HepG2 (cell line): Measurements from ENCODE around the gene SND1. TPM values are rescaled to one million over a fixed set of nuclear protein-coding genes. Genes with fewer than 3 reads are reported as not detected.

Source experiments
- ADNP ChIP-seq: sonication (generic); formaldehyde crosslinking; IDR thresholded peaks from 2 replicates; pipeline ENCODE4 v1.4.0; 2020; ENCODE audit warnings: missing genetic modification reagents
- ATF1 ChIP-seq: IDR thresholded peaks from 2 replicates; pipeline ENCODE4 v1.6.1; 2016; ENCODE audit warnings: mild to moderate bottlenecking, control low read depth
- BCL6 ChIP-seq: IDR thresholded peaks from 2 replicates; pipeline ENCODE4 v1.6.1; 2016; ENCODE audit warnings: missing genetic modification reagents, missing compliant biosample characterization
- ELF4 ChIP-seq: sonication (generic); formaldehyde crosslinking; IDR thresholded peaks from 2 replicates; pipeline ENCODE4 v1.5.0; 2020; ENCODE audit warnings: missing genetic modification reagents, mild to moderate bottlenecking, moderate library complexity, borderline replicate concordance
- FOXA1 ChIP-seq, 2 experiments: fragments of 450-650 bp in 1 of 2; sonication (generic) in 1 of 2; formaldehyde crosslinking in 1 of 2; IDR thresholded peaks; 2 replicates each; pipeline versions ENCODE4 v1.4.0 to v1.6.1; 2016 to 2020; ENCODE audit warnings: missing genetic modification reagents in 1 of 2
- FOXP1 ChIP-seq, 2 experiments: fragments of 450-650 bp in 1 of 2; IDR thresholded peaks; 2 replicates each; pipeline ENCODE4 v1.6.1; 2017 to 2018; ENCODE audit warnings: antibody characterized with exemption in 1 of 2
- MAF1 ChIP-seq: sonication (generic); formaldehyde crosslinking; IDR thresholded peaks from 2 replicates; pipeline ENCODE4 v1.5.0; 2020; ENCODE audit warnings: missing genetic modification reagents, borderline replicate concordance
- MED1 ChIP-seq: sonication (generic); formaldehyde crosslinking; IDR thresholded peaks from 2 replicates; pipeline ENCODE4 v1.4.0; 2020; ENCODE audit warnings: missing genetic modification reagents
- MTA1 ChIP-seq: sonication (generic); formaldehyde crosslinking; IDR thresholded peaks from 2 replicates; pipeline ENCODE4 v1.4.0; 2020; ENCODE audit warnings: missing genetic modification reagents, mild to moderate bottlenecking, borderline replicate concordance
- NCOR1 ChIP-seq: fragments of 200-600 bp; sonication (generic); IDR thresholded peaks from 2 replicates; pipeline ENCODE4 v1.7.0; 2017; ENCODE audit warnings: antibody characterized with exemption, low read length, borderline replicate concordance
- NFATC3 ChIP-seq: sonication (generic); formaldehyde crosslinking; IDR thresholded peaks from 2 replicates; pipeline ENCODE4 v1.5.1; 2020; ENCODE audit warnings: mild to moderate bottlenecking, missing genetic modification reagents
- NFYC ChIP-seq: IDR thresholded peaks from 2 replicates; pipeline ENCODE4 v1.6.1; 2016; ENCODE audit warnings: missing genetic modification reagents, missing compliant biosample characterization
- SKI ChIP-seq: fragments of 450-650 bp; IDR thresholded peaks from one replicate; pipeline ENCODE4 v1.6.1; 2018; ENCODE audit warnings: mild to moderate bottlenecking; ENCODE audit not compliant: partially characterized antibody
- SP2 ChIP-seq: sonication (generic); formaldehyde crosslinking; IDR thresholded peaks from 2 replicates; pipeline ENCODE4 v1.5.1; 2020; ENCODE audit warnings: mild to moderate bottlenecking, missing genetic modification reagents
- TBX2 ChIP-seq: sonication (generic); formaldehyde crosslinking; IDR thresholded peaks from 2 replicates; pipeline ENCODE4 v1.5.0; 2020; ENCODE audit warnings: missing genetic modification reagents, mild to moderate bottlenecking, borderline replicate concordance
- TP53 ChIP-seq: sonication (generic); formaldehyde crosslinking; conservative IDR thresholded peaks from 2 replicates; pipeline ENCODE4 v1.4.0; 2020; ENCODE audit warnings: missing genetic modification reagents
- ZFP41 ChIP-seq: sonication (generic); formaldehyde crosslinking; IDR thresholded peaks from 2 replicates; pipeline ENCODE4 v1.4.0; 2020; ENCODE audit warnings: mild to moderate bottlenecking, missing genetic modification reagents, borderline replicate concordance
- ZNF3 ChIP-seq: IDR thresholded peaks from 2 replicates; pipeline ENCODE4 v1.7.0; 2017; ENCODE audit warnings: inconsistent platforms
- ZNF431 ChIP-seq: sonication (generic); formaldehyde crosslinking; IDR thresholded peaks from 2 replicates; pipeline ENCODE4 v1.9.0; 2022; ENCODE audit warnings: missing genetic modification reagents, low read depth, mild to moderate bottlenecking, borderline replicate concordance
- ZNF563 ChIP-seq: sonication (generic); formaldehyde crosslinking; IDR thresholded peaks from 2 replicates; pipeline ENCODE4 v1.8.0; 2022; ENCODE audit warnings: mild to moderate bottlenecking, moderate library complexity, missing genetic modification reagents
- ZNF674 ChIP-seq: sonication (generic); formaldehyde crosslinking; IDR thresholded peaks from 2 replicates; pipeline ENCODE4 v1.5.0; 2020; ENCODE audit warnings: low read depth, mild to moderate bottlenecking, missing genetic modification reagents
- ZSCAN30 ChIP-seq: sonication (generic); formaldehyde crosslinking; IDR thresholded peaks from 2 replicates; pipeline ENCODE4 v1.5.0; 2020; ENCODE audit warnings: mild to moderate bottlenecking, missing genetic modification reagents
- polyA plus RNA-seq, 8 experiments: library from polyadenylated mRNA; depleted of rRNA in 3 of 8; stranded (reverse) in 7 of 8; unstranded in 1 of 8; fragments of >200 nt; fragmentation: Illumina TruSeq in 4 of 8; extraction: Trizol in 4 of 8; gene quantifications; 2 replicates each; pipeline versions ENCODE4 v1.2.1 to v1.2.3, GENCODE V29; 2011 to 2016; ENCODE audit warnings: low read depth in 4 of 8, missing spikeins in 1 of 8, mixed read lengths in 1 of 8; ENCODE audit not compliant: insufficient read depth in 1 of 8
- total RNA-seq, 5 experiments: library from RNA; depleted of rRNA; stranded (reverse); fragments of >200 nt; fragmentation: Illumina TruSeq; extraction: Trizol; gene quantifications; 2 replicates each; pipeline ENCODE4 v1.2.3, GENCODE V29; 2016; ENCODE audit warnings: low read depth in 1 of 5
- TF ChIP-seq, protein P1 (sequence below): IDR thresholded peaks from 2 replicates; pipeline ENCODE4 v1.6.1; 2016; ENCODE audit warnings: missing genetic modification reagents, missing compliant biosample characterization
- TF ChIP-seq, protein P2 (sequence below): sonication (generic); formaldehyde crosslinking; IDR thresholded peaks from 2 replicates; pipeline ENCODE4 v1.5.1; 2020; ENCODE audit warnings: missing genetic modification reagents, mild to moderate bottlenecking, borderline replicate concordance
- TF ChIP-seq, protein P3 (sequence below): IDR thresholded peaks from 2 replicates; pipeline ENCODE4 v1.4.0; 2020; ENCODE audit warnings: mild to moderate bottlenecking, missing genetic modification reagents

SND1 gene
- total and polyA plus RNA-seq, 2 of the 13 experiments (the other 11 are each of a cell fraction or from before 2014, with no cell fraction given) = 110 to 182 TPM

DNA sequence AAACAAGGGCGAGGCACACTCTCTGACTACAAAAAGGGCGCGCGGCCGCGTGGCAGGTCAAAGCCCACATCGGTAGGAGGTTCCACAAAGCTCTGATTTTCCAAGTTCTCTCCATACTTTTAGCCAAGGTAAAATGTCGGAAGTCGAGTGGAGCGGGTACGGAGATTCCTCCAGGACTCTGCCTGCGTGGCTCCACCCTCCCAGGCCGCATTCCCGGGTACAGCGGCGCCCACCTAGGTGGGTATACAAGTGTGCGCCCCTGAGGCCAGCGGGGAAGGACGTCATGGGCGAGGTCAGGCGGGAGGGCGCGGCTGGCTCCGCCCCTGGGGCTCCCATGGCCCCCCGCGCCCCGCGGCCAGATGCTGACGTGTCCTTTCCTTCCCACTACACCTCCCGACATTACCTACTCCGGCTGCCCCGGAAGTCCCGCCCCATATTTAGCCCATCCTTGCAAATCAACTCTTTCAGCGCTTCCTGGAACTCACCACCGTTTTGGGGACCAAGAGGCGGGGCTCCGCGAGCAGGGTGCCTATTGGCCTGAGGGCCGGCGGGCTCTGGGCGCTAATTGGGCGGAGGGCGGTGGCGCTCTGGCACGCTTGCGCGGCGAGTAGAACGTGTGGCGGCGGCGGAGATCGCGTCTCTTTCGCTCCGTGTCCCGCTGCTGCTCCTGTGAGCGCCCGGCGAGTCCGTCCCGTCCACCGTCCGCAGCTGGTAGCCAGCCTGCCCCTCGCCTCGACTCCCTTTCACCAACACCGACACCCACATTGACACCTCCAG is at the start of gene SND1 (continued):
- TF ChIP-seq, protein P1, sequence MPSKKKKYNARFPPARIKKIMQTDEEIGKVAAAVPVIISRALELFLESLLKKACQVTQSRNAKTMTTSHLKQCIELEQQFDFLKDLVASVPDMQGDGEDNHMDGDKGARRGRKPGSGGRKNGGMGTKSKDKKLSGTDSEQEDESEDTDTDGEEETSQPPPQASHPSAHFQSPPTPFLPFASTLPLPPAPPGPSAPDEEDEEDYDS (CRISPR knock-in tag) = peak; percentile 71
- TF ChIP-seq TP53 (CRISPR knock-in tag) (peak; percentile 79; the same call in 1 of the 2 replicates), ZNF563 (CRISPR knock-in tag) (peak; percentile 43; the same call in 1 of the 2 replicates), FOXA1 (IDR thresholded peaks at IDR 0.05) (no peak), FOXA1 (CRISPR knock-in tag; IDR thresholded peaks at IDR 0.05) (no peak), ELF4 (peak; percentile 91), NCOR1 (no peak), ZFP41 (CRISPR knock-in tag) (no peak), ZNF431 (CRISPR knock-in tag) (peak; percentile 19; the same call in 1 of the 2 replicates), MAF1 (CRISPR knock-in tag) (0 out of 2 replicates have a peak, but pooled peaks have one; percentile 18), TBX2 (CRISPR knock-in tag) (peak; percentile 79), ZNF3 (CRISPR knock-in tag) (no peak), MTA1 (CRISPR knock-in tag) (0 out of 2 replicates have a peak, but pooled peaks have one; percentile 49), SP2 (CRISPR knock-in tag) (peak; percentile 90), BCL6 (CRISPR knock-in tag) (0 out of 2 replicates have a peak, but pooled peaks have one; percentile 20), ZNF674 (CRISPR knock-in tag) (no peak), ATF1 (CRISPR knock-in tag) (peak; percentile 82), MED1 (CRISPR knock-in tag) (peak; percentile 58), NFATC3 (peak; percentile 41; the same call in 1 of the 2 replicates), FOXP1 (IDR thresholded peaks at IDR 0.05) (no peak), FOXP1 (CRISPR knock-in tag; IDR thresholded peaks at IDR 0.05) (0 out of 2 replicates have a peak, but pooled peaks have one; percentile 51), ZSCAN30 (0 out of 2 replicates have a peak, but pooled peaks have one; percentile 12), ADNP (CRISPR knock-in tag) (no peak), SKI (no peak), NFYC (peak; percentile 91)
- TF ChIP-seq, protein P2, sequence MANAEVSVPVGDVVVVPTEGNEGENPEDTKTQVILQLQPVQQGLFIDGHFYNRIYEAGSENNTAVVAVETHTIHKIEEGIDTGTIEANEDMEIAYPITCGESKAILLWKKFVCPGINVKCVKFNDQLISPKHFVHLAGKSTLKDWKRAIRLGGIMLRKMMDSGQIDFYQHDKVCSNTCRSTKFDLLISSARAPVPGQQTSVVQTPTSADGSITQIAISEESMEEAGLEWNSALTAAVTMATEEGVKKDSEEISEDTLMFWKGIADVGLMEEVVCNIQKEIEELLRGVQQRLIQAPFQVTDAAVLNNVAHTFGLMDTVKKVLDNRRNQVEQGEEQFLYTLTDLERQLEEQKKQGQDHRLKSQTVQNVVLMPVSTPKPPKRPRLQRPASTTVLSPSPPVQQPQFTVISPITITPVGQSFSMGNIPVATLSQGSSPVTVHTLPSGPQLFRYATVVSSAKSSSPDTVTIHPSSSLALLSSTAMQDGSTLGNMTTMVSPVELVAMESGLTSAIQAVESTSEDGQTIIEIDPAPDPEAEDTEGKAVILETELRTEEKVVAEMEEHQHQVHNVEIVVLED = peak; percentile 90
- TF ChIP-seq, protein P3, sequence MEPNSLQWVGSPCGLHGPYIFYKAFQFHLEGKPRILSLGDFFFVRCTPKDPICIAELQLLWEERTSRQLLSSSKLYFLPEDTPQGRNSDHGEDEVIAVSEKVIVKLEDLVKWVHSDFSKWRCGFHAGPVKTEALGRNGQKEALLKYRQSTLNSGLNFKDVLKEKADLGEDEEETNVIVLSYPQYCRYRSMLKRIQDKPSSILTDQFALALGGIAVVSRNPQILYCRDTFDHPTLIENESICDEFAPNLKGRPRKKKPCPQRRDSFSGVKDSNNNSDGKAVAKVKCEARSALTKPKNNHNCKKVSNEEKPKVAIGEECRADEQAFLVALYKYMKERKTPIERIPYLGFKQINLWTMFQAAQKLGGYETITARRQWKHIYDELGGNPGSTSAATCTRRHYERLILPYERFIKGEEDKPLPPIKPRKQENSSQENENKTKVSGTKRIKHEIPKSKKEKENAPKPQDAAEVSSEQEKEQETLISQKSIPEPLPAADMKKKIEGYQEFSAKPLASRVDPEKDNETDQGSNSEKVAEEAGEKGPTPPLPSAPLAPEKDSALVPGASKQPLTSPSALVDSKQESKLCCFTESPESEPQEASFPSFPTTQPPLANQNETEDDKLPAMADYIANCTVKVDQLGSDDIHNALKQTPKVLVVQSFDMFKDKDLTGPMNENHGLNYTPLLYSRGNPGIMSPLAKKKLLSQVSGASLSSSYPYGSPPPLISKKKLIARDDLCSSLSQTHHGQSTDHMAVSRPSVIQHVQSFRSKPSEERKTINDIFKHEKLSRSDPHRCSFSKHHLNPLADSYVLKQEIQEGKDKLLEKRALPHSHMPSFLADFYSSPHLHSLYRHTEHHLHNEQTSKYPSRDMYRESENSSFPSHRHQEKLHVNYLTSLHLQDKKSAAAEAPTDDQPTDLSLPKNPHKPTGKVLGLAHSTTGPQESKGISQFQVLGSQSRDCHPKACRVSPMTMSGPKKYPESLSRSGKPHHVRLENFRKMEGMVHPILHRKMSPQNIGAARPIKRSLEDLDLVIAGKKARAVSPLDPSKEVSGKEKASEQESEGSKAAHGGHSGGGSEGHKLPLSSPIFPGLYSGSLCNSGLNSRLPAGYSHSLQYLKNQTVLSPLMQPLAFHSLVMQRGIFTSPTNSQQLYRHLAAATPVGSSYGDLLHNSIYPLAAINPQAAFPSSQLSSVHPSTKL (CRISPR knock-in tag) = peak; percentile 7; the same call in 1 of the 2 replicates
